Cardiac muscle cell (in vitro differentiated cells and primary cell): ENCODE data around the gene MOB3B. TPM values are rescaled to one million over a fixed set of nuclear protein-coding genes. Genes with fewer than 3 reads are reported as not detected.

Experiments used
- DNase-seq, 2 donors: peaks; one replicate each; pipeline versions ENCODE4 v3.0.0 to v3.0.0-alpha.2; 2010 to 2017; ENCODE audit warnings: low read depth in 1 of 2, low spot score in 1 of 2
- H3K27ac ChIP-seq: fragments of 200-600 bp; sonication (generic); 2 replicates; pipeline ENCODE4 v1.5.1; 2016
- H3K27me3 ChIP-seq: fragments of 200-600 bp; sonication (generic); 2 replicates; pipeline ENCODE4 v1.6.0; 2016; ENCODE audit warnings: control low read depth
- H3K36me3 ChIP-seq: fragments of 200-600 bp; sonication (generic); 2 replicates; pipeline ENCODE4 v1.5.1; 2016; ENCODE audit warnings: control low read depth
- H3K4me1 ChIP-seq: fragments of 200-600 bp; sonication (generic); 2 replicates; pipeline ENCODE4 v1.8.1; 2017; ENCODE audit warnings: low read depth, mild to moderate bottlenecking, mixed run types
- H3K4me3 ChIP-seq: fragments of 200-600 bp; sonication (generic); 2 replicates; pipeline ENCODE4 v1.5.1; 2016; ENCODE audit warnings: mild to moderate bottlenecking
- H3K9me3 ChIP-seq: fragments of 200-600 bp; sonication (generic); 2 replicates; pipeline ENCODE4 v1.5.1; 2017; ENCODE audit warnings: low read depth, mild to moderate bottlenecking, control low read depth
- polyA plus RNA-seq: library from polyadenylated mRNA; unstranded; fragments of >200 nt; fragmentation: Nextera tagmentation; extraction: Ambion mirVana; gene quantifications from 2 replicates; pipeline ENCODE4 v1.2.1, GENCODE V29; 2016
- total RNA-seq: library from RNA; depleted of rRNA; stranded (reverse); fragments of >200 nt; gene quantifications from 2 replicates; pipeline ENCODE4 v1.2.3, GENCODE V29; 2016
- TF ChIP-seq, protein P1 (sequence below): IDR thresholded peaks from 2 replicates; pipeline ENCODE4 v1.5.1; 2012; ENCODE audit warnings: low read depth, mild to moderate bottlenecking, low read length

Gene MOB3B
- total and polyA plus RNA-seq, 2 experiments from 2014 or later, result 0.74 to 1.7 TPM

DNA sequence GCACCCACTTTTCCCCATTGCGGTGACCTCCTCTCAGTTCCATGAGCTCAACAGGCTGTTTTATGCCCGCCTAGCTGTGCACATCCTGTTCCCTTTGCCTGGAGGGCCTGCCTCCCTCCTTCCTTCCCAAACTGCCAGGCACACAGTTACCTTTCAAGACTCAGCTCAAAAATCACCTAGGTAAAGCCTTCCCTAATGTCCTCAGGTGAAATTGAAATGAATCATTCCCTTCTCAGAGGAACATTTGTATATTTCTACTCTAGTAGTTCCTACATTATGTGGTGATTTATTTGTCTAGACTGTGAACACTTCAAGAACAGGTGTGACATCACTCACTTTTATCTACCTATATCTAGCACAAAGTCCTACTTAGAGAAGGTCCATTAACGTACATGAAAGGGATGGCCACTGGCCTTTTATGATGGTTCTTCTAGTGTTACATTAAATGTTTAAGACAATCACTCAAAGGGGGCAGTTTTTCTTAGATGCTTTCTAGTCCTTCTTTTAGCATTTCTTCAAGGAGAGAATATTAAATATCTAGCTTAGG is 129.2 kb downstream of the MOB3B start:
- Histone ChIP-seq H3K9me3 (no peaks in the 10 kb centered on the region), H3K4me3 (no peak overlapping the region), H3K27ac (no peak overlapping the region), H3K4me1 (peaks cover 5% of the 10 kb centered on the region), H3K27me3 (no peaks in the 10 kb centered on the region), H3K36me3 (no peaks in the 10 kb centered on the region)
- no peak for DNase-seq
- TF ChIP-seq, protein P1, sequence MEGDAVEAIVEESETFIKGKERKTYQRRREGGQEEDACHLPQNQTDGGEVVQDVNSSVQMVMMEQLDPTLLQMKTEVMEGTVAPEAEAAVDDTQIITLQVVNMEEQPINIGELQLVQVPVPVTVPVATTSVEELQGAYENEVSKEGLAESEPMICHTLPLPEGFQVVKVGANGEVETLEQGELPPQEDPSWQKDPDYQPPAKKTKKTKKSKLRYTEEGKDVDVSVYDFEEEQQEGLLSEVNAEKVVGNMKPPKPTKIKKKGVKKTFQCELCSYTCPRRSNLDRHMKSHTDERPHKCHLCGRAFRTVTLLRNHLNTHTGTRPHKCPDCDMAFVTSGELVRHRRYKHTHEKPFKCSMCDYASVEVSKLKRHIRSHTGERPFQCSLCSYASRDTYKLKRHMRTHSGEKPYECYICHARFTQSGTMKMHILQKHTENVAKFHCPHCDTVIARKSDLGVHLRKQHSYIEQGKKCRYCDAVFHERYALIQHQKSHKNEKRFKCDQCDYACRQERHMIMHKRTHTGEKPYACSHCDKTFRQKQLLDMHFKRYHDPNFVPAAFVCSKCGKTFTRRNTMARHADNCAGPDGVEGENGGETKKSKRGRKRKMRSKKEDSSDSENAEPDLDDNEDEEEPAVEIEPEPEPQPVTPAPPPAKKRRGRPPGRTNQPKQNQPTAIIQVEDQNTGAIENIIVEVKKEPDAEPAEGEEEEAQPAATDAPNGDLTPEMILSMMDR, result no peak

DNA sequence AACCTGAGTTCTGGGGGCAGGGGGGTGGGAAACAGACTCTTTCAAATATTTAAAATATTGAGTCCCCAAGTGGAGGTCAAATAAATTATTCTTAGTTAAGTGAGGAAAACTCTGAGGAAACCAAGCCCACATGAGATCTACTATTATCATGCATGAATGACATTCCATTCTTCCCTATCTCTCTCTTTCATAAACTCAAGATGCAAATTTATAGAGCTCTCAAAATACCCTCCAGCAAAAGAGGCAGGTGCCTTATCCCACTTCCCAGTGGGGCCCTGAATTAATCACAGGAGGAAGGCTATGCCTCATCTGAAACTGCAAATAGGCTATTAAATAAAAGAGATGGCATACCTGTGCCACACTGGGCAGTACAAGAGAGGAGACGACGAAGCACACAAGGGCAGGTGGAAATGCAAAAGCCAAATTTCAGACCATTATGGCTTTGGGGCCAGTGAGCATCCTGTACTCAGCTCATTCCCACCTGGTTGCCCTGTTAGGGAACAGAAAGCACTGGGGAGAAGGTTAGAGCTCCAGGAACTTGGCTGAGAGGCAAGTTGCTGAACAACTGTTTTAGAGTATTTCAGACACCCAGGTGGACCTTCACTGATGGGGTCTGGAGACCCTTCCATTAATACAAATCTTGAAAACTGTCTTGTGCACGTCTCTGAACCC is 130.5 kb downstream of the MOB3B start:
- Histone ChIP-seq H3K4me1 (peaks cover 18% of the 10 kb centered on the region), H3K4me3 (no peak overlapping the region), H3K36me3 (no peaks in the 10 kb centered on the region), H3K27me3 (no peaks in the 10 kb centered on the region), H3K9me3 (no peaks in the 10 kb centered on the region), H3K27ac (no peak overlapping the region)
- TF ChIP-seq, protein P1, result no peak
- no peak for DNase-seq

DNA sequence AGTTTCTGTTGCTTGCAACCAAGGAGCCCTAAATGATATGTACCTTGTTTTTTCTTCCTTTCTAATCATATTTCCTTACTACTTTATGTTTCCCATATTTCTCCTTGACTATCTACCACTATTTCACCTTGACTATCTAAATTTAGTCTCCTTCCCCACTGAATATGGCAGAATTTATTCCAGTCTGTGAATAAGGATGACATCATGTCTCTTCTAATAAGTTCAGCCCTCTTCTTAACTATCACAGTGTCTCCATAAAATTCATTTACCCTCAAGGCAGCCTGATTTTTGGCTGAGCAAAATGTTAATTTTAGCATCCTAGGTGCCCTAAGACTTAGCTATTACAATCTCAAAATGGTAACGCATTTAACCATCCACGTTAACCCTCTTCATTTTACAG is 133.1 kb downstream of the MOB3B start:
- H3K4me1 ChIP-seq, result peaks cover 36% of the 10 kb centered on the region
- H3K27me3 ChIP-seq, result no peaks in the 10 kb centered on the region
- no peak for DNase-seq
- TF ChIP-seq, protein P1, result no peak
- H3K27ac ChIP-seq, result no peak overlapping the region
- no peaks in the 10 kb centered on the region for H3K36me3 ChIP-seq
- H3K4me3 ChIP-seq, result no peak overlapping the region
- H3K9me3 ChIP-seq, result no peaks in the 10 kb centered on the region

DNA sequence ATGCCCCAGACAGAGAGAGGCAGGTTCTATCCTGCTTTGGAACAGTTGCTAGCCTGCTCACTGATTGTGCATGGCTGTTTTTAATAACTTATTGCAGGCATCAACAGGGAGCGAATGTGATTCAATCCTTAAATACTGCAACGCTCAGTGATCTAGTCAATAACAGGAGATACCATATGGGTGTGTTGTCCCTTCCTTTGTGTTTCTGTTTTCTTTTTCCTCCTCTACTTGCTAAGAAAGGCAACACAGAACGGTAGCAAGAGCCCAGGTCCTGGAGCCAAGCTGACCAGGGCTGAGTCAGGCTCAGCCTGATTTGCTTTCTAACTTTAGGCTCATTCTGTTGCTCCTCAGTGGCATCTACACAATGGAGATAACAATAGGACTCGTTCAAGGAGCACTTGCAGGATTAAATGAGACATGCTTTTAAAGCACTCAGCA is 134.1 kb downstream of the MOB3B start:
- peak in 1 of 2 donors; percentile 42 for DNase-seq
- Histone ChIP-seq H3K36me3 (no peaks in the 10 kb centered on the region), H3K27me3 (peaks cover 3% of the 10 kb centered on the region), H3K4me3 (no peak overlapping the region), H3K9me3 (no peaks in the 10 kb centered on the region), H3K4me1 (peaks cover 36% of the 10 kb centered on the region), H3K27ac (peak overlapping the region; percentile 4)
- TF ChIP-seq, protein P1, result no peak

DNA sequence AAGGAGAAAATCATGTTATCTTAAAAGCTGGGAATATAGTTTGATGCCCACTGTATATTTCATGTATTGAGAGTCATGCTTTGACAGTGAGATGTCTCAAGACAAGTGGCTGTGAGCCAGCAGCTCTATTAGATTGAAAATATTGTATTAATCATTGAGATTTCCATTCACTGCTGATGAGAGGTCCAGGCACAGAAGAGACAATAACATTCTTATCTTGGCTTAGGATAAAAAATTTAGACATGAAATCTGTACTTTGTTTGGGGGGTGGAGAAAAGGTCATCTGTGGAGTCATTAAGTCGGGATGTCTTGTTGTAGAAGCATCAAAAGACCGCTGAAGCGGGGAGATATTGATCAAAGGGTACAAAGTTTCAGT is 134.8 kb downstream of the MOB3B start:
- Histone ChIP-seq H3K27ac (no peak overlapping the region), H3K4me3 (no peak overlapping the region), H3K27me3 (peaks cover 3% of the 10 kb centered on the region), H3K4me1 (peaks cover 36% of the 10 kb centered on the region), H3K9me3 (no peaks in the 10 kb centered on the region), H3K36me3 (no peaks in the 10 kb centered on the region)
- TF ChIP-seq, protein P1, result no peak
- DNase-seq, result no peak
